ENCODE results near the gene RBM15B. TPM values are rescaled to one million over a fixed set of nuclear protein-coding genes. Genes with fewer than 3 reads are reported as not detected.
A peak's percentile ranks its signal among the peaks of the same experiment; 100 is the strongest.

RBM15B gene
- total RNA-seq (2014; rRNA removed; shearing (Covaris generic)) (51.7 and 57.9 TPM in 2 replicates), polyA plus RNA-seq (2016; fragmentation: Nextera tagmentation; extraction: Ambion mirVana) (15.9 and 16.3 TPM in 2 replicates)
- long read RNA-seq, full-length matches to known transcripts, result 5 of 5 reads
- long read RNA-seq, partial matches to known transcripts, result 0 of 5 reads
- long read RNA-seq, other reads (novel, unspliced or antisense), result 0 of 5 reads

- ATAC-seq (peak; percentile 86; the same call in 2 of the 3 replicates), DNase-seq (ENCODE audit: low spot score) (no peak)
- H3K27ac ChIP-seq (ENCODE audit: low read depth), result peak within 1 kb of the TSS; percentile 95
- peak within 1 kb of the TSS; percentile 82 for H3K4me3 ChIP-seq
- H3K9me3 Mint-ChIP-seq, result peaks cover 20% of the 10 kb centered on the region; the same call in 2 of the 3 replicates
- peaks cover 48% of the 10 kb centered on the region for H3K4me1 Mint-ChIP-seq
- peak within 1 kb of the TSS; percentile 91 for H3K4me2 ChIP-seq
- peaks cover 50% of the 10 kb centered on the region for H4K20me1 ChIP-seq (replicated peaks; ENCODE audit: insufficient read depth)
- H3K4me1 ChIP-seq (ENCODE audit: insufficient read depth), result peaks cover 27% of the 10 kb centered on the region
- peak within 1 kb of the TSS; percentile 85 for H3K4me3 Mint-ChIP-seq
- H3K36me3 ChIP-seq (ENCODE audit: insufficient read depth), result peaks cover 33% of the 10 kb centered on the region
- H3K36me3 Mint-ChIP-seq (ENCODE audit: low read depth), result peaks cover 86% of the 10 kb centered on the region
- H3K27me3 Mint-ChIP-seq (ENCODE audit: insufficient read depth, low read depth, poor library complexity), result peaks cover 20% of the 10 kb centered on the region
- H3K9me2 ChIP-seq (ENCODE audit: insufficient read depth), result no peaks in the 10 kb centered on the region
- TF ChIP-seq CREB1 (CRISPR knock-in tag; IDR thresholded peaks at IDR 0.05; ENCODE audit: low read depth) (peak; percentile 98), EZH2phosphoT487 (IDR thresholded peaks at IDR 0.05; ENCODE audit: unreplicated experiment) (no peak), ZNF114 (CRISPR knock-in tag; IDR thresholded peaks at IDR 0.05) (no peak), ZNF331 (CRISPR knock-in tag; IDR thresholded peaks at IDR 0.05; ENCODE audit: low read depth) (no peak), CTCF (conservative IDR thresholded peaks at IDR 0.05; ENCODE audit: low read depth in 2 of 2) (peak; percentile 59 to 94), EZH2 (IDR thresholded peaks at IDR 0.05; ENCODE audit: low read depth, unreplicated experiment) (no peak), NANOG (IDR thresholded peaks at IDR 0.05; ENCODE audit: borderline replicate concordance) (no peak), ETS1 (IDR thresholded peaks at IDR 0.05) (peak; percentile 60), POLR2AphosphoS5 (IDR thresholded peaks at IDR 0.05; ENCODE audit: low read depth) (peak; percentile 78), STAT1 (IDR thresholded peaks at IDR 0.05; ENCODE audit: unreplicated experiment) (no peak)
- peak within 1 kb of the TSS; percentile 96 for H3K27ac Mint-ChIP-seq
- H3F3A ChIP-seq (replicated peaks; ENCODE audit: low read depth), result peaks cover 43% of the 10 kb centered on the region
- H2AFZ ChIP-seq, result no peak within 1 kb of the TSS
- no peaks in the 10 kb centered on the region for H3K27me3 ChIP-seq (ENCODE audit: insufficient read depth)
- H3K79me2 ChIP-seq (replicated peaks; ENCODE audit: insufficient read depth), result peaks cover 66% of the 10 kb centered on the region
Measured at GRCh38 chr3:51391075-51391565, at the start of gene RBM15B. Gene RBM15B, plus strand, starts transcription at chr3:51391285. Its CDS starts 115 bp downstream, at chr3:51391400.

GRCh38 chr3:51343918-51344687, 47.0 kb upstream of the RBM15B start:
- no peaks in the 10 kb centered on the region for H3K4me1 ChIP-seq (ENCODE audit: insufficient read depth)
- Mint-ChIP-seq H3K4me1 (peaks cover 11% of the 10 kb centered on the region), H3K4me3 (no peak overlapping the region), H3K27ac (no peak overlapping the region), H3K9me3 (peaks cover 2% of the 10 kb centered on the region; the same call in 1 of the 3 replicates), H3K27me3 (ENCODE audit: insufficient read depth, low read depth, poor library complexity) (peaks cover 7% of the 10 kb centered on the region), H3K36me3 (ENCODE audit: low read depth) (no peaks in the 10 kb centered on the region; the same call in 2 of the 3 replicates)
- no peak overlapping the region for H3K4me3 ChIP-seq
- H4K20me1 ChIP-seq (replicated peaks; ENCODE audit: insufficient read depth), result no peaks in the 10 kb centered on the region
- H2AFZ ChIP-seq, result no peak overlapping the region
- H3K27me3 ChIP-seq (ENCODE audit: insufficient read depth), result no peaks in the 10 kb centered on the region
- DNase-seq (ENCODE audit: low spot score) (no peak), ATAC-seq (no peak)
- H3K27ac ChIP-seq (ENCODE audit: low read depth), result no peak overlapping the region
- H3K9me2 ChIP-seq (ENCODE audit: insufficient read depth), result no peaks in the 10 kb centered on the region
- H3K79me2 ChIP-seq (replicated peaks; ENCODE audit: insufficient read depth), result no peaks in the 10 kb centered on the region
- H3K4me2 ChIP-seq, result no peak overlapping the region
- no peaks in the 10 kb centered on the region for H3F3A ChIP-seq (replicated peaks; ENCODE audit: low read depth)
- H3K36me3 ChIP-seq (ENCODE audit: insufficient read depth), result no peaks in the 10 kb centered on the region
- TF ChIP-seq NANOG (IDR thresholded peaks at IDR 0.05; ENCODE audit: borderline replicate concordance) (no peak), ZNF462 (CRISPR knock-in tag; IDR thresholded peaks at IDR 0.05) (no peak)
